ENCODE measurements around the gene ACTL7B.
"Not testable (repeated sequence)": the region's sequence is repeated elsewhere in the genome, so short reads cannot be mapped to it uniquely, and the experiment has no call there.

ACTL7B gene

DNA sequence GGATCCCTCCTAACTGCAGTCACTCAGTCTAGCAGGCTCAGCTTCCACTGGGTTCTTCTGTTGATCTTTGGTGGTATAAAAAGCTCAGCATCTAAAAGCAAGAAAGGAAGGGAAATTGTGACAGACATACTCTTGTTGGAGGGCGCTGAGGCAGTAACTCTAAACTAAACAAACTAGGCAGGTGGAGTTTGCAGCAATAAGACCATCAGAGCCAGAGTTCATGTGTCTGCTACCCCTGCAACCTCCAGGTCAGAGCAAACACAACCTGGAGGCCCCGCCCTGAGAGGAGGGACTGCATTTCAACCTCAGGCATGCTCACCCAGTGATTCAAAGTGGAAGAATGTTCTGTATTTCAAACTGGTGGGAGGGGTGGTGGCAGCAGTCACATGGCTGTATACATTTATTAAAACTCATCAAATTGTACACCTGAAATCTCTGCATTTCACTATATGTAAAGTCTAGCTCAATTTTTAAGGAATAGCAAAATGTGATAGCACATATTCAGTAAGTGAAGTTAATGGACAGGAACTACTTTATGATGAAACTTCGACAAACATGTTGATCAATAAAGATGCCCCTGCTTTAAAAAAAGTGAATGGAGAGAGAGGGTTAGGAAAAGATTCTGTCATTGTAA, 13.4 kb upstream of the ACTL7B start:
- no peak for DNase-seq (ENCODE audit: low read depth in 2 of 2)

DNA sequence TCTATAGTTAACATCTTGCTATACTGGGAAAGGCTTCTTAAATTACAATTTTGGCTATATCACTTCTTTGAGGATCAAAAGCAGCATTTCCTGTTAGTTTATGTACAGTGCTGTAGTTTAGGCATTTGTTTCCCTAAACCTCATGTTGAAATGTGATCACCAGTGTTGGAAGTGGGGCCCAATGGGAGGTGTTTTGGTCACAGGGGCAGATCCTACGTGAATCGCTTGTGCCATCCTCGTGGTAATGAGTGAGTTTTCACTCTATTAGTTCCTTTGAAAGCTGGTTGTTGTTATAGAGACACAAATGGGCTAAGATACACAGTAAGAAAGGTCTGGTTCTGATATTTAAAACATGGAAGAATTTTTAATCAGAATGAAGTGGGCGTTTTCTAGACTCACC, 12.0 kb upstream of the ACTL7B start:
- DNase-seq (ENCODE audit: low read depth in 2 of 2) = no peak

DNA sequence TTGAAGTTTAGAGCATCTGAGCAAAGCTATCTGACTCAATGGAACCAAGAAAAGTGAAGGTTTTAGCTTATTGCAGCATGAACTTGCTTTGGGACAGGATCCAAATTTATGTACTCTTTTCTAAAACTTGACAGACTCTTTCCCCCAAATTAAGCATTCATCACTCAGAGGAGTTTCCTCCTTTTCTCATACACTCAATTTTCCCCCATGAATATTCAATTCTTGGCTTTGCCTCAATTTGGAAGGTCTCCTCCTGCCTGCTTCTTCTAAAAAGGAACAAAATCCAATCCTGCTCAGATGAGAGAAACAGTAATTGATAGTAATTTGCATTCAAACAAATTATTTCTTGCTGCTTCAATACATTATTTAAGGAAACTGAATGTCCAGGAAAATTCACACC, 11.3 kb upstream of the ACTL7B start:
- no peak for DNase-seq (ENCODE audit: low read depth in 2 of 2)

DNA sequence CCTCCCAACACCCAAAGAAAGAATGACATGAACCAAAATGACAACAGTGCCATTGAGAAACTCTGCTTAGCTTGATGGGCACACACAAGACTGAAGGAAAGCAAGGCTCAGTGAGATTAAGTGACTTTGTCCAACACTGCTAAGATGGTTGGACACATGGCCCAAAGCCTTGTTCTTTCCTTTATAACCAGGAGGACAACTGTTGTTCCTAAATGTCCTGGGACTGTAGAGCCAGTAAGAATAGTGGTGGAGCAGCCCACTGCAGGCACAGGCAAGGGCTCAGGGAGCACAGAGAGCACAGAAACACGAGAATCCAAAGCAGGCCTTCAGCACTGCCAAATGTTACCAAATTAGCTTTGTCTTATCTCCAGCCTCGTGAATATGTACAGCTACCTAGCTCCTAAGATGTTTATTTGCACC, 10.2 kb upstream of the ACTL7B start:
- DNase-seq (ENCODE audit: low read depth in 2 of 2) = no peak

DNA sequence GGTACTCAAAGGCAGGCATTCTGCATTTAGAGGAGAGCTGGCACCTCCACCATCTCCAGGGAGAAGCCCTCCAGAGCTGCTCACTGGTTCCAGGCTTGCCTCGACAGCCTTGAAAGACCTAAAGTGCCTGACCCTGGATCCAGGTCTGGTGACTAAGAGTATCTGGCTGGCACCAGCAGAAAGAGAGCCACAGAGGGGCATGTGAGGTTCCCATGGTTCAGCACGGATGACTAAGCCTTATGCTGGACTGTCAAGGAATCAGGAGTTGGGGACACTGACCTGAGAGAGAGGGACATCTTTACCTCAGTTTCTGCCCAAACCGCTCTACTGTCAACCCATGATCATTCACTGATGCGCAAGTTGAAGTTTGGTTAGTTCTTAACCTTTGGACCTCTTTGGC, 9.3 kb upstream of the ACTL7B start:
- no peak for DNase-seq (ENCODE audit: low read depth in 2 of 2)

DNA sequence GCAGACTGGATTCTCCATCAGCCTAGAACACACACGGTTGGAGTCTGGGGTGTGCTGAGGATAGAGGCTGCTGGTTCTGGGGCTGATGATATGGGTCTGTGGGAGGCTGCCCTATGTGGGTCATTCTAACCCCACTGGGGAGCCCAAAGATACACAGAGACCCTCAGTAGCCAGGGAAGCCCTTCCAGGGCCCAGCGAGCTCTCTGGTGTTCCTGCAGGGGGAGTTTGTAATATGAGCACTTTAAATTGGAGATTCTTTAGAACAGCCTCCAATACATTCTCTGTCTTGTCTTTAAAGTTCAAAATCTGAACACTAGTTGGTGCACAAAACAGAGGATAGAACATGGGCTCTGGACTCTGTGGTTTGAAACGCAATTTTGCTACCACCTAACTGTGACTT, 8.7 kb upstream of the ACTL7B start:
- no peak for DNase-seq (ENCODE audit: low read depth in 2 of 2)

DNA sequence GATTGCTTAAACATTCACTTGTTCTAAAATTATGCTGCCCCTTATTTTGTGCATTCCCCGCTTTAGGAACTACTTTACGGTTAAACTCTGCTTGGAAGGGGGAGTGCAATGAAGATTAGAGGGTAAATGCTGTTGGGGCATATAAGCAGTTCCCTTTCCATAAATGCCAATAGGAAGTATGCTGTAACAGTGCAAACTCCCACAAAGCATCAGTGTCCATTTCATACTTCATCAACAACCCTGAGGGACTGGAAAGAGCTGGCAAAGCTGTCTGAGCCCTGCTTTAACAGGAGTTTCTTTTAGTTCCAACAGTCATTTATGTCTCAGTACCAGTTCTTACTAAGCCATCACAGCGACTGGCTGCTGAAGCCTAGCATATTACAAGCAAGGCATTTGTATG, 8.1 kb upstream of the ACTL7B start:
- DNase-seq (ENCODE audit: low read depth in 2 of 2) = no peak

DNA sequence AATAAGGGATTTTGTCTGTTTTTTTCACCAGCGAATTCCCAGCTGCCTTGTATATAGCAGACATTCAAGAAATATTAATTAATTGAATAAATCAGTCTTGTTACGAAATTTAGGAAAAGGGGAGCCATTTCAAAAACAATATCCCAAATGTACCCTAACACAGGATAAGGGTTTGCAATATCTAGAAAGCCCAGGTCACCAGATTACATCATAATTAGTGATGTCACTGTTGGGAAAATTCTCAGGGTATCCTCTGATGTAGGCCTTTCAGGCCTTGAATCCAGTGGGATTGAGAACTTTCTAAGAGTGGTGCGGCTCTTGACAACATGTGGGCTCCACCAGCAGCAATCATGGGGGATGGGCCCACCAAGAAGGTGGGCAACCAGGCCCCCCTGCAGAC, 6.2 kb upstream of the ACTL7B start, which contains the start of gene ACTL7A:
Gene ACTL7A, plus strand, starts transcription at position 270 of the 400 bp plus-strand sequence. Its CDS starts 57 bp downstream, at position 327.
- no peak for DNase-seq (ENCODE audit: low read depth in 2 of 2)

DNA sequence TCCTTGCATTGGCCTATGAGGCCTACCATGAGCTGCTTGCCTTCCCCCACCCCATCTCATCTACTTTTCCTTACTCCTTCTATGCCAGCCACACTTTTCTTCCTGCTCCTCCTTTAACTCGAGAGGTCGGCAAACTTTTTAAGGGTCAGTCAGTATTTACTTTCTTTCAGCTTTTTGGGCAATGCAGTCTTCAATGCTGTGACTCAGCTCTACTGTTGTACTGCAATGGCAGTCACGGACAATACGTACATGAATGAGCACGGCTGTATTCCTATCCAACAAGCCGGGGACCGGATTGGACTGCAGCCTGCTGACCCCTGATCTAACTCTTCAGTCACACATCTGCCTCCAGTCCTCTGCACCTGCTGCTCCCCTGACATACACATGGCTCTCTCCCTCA, 5.7 kb upstream of the ACTL7B start:
- DNase-seq (ENCODE audit: low read depth in 2 of 2) = no peak

DNA sequence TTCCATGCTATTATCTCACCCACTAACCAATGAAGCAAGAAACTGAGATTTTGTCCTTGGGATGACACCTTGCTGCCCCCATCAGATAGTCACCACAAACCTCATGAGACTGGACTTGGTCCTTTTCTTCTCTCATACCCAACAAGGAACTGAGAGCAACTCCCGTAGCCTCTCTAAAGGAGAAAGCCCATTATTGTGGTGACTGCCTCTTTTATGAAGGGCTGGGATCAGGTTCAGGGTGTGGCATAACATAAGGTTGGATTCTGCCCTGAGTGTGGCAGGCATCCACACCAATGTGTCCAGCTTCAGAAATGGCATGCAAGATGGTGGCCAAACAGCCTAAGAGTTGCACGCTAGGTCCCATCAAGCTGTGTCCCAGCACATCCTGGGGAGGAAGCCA, 5.0 kb upstream of the ACTL7B start:
- DNase-seq (ENCODE audit: low read depth in 2 of 2) = no peak

DNA sequence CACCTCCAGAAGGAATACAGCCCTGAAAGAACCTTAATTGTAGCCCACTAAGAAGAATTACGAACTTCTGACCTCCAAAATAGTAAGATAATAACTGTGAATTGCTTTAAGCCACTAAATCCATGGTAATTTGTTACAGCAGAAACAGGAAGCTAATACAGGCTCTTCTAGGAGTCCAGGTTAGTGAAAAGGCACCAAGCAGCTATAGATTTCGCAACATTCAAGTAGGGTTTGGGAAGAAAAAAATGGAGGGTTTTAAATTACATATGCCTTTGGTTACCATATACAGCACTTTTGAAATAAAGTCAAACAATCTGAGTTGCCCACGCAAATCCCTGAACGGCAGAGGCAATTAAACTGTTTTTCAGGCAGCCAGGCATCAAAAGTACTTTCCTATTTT, 4.6 kb upstream of the ACTL7B start:
- no peak for DNase-seq (ENCODE audit: low read depth in 2 of 2)

DNA sequence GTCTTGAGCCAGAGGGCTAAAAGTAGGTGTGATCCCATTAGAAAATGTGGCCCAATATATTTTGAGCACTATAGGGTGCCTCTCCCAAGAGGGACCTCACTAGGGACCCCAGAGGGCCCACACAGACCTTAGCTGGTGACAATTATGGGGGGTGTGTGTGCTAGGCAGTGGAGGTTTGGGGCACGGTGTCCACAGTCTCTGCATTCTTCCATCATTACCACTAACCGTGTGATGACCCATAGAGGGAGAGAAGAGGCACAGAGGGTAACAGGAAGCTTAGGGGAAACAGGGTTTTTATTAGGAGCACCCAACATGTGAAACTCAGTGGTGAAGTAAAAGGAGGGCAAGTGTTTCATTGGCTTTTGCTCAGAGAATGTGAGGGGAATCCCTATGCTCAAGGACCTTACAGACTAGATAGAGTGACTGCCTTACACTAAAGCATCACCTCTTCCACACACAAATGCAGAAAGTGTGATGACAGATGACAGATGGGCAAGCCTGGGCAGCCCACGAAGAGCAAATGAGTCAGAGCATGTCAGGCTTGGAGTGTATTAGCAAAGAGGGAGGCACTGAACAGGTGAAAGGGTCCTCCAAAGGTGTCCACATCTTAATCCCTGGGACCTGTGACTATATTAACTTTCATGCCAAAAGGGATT, 3.8 kb upstream of the ACTL7B start:
- DNase-seq (ENCODE audit: low read depth in 2 of 2) = no peak

DNA sequence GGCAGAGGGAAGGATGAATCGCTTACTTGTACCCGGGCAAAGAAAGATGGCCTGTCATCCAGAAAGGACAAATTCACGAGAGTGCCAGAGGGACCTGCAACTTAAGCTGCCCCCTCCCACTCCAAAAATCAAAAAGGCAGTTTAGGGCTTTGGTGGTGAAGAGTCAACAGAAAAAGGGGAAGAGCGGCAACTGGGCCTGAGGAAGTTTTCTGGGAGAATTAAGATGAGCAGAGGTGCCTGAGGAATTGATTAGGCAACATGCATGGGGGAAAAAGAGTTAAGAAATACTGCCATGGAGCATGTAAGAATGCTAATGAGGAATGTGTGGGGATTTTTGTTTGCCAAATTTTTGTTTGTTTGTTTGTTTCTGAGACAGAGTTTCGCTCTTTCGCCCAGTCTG, 1.8 kb upstream of the ACTL7B start:
- DNase-seq (ENCODE audit: low read depth in 2 of 2) = no peak

DNA sequence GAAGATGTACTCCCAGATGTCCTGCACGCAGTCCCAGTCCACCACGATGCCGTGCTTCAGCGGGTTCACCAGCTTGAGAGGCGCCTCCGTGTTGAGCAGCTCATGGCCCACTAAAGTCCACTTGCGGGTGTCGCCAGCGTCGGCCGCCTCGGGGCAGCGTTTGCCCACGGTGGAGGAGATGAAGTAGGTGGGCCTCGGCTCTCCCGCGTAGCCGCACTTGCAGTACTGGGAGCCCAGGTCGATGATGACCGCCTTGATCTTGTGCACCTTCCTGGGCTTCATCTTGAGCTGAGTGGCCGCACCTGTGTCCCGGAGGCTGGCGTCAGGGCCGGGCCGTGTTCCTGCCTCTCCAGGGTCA, 278 bp downstream of the ACTL7B start:
- DNase-seq (ENCODE audit: low read depth in 2 of 2) = no peak

DNA sequence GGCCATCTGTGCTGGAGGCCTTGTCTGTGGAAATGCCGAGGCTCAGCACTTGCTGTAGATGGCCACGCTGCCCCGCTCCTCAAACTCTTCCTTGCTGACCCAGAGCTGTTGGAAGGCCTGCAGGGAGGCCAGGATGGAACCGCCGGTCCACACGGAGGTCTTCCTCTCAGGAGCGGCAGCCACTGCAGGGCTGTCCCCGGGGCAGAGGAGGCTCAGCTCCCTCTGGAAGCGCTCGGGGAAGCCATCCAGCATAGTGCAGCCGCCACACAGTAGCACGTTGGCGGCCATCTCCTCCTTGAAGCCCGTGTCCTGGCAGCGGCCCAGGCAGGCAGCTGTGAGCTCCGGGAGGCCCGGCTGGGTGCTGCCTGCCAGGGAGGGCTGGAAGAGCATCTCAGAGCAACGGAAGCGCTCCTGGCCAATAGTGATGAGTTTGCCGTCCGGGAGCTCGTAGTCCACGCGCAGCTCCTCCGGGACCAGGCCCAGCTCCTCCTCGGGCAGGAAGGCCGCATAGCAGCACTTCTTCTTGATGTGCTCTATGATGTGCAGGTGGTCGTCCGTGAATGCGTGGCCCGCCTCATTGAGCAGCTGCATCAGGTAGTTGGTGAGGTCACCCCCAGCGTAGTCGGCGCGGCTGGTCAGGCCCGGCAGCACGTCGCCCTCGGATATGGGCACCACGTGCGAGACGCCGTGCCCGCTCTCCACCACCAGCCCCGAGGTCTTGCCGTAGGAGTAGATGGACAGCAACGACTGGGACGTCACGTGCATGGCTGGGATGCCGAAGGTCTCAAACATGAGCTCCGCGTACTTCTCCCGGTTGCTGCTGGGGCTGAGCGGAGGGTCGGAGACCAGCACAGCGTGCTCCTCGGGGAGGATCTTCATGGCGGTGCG, 901 bp downstream of the ACTL7B start:
- no peak for DNase-seq (ENCODE audit: low read depth in 2 of 2)

DNA sequence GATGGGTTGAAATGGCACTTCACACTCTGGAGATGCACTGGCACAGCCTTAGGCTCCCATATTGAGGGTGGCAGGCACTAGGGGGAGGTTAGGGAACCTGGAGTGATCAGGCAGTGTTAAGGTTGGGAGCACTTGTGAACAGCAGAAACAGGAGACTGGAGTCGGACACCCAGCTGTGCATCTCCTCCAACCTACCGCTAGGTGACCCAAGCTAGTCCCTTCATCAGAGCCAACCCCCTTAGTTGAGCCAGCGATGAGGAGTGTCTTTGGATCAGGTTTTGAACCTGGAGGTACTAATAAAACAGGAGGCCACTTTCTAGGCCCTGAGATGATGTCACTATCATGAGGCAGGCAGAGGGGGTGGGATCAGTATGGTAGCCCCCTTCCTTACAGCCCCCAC, 1.7 kb downstream of the ACTL7B start:
- no peak for DNase-seq (ENCODE audit: low read depth in 2 of 2)

DNA sequence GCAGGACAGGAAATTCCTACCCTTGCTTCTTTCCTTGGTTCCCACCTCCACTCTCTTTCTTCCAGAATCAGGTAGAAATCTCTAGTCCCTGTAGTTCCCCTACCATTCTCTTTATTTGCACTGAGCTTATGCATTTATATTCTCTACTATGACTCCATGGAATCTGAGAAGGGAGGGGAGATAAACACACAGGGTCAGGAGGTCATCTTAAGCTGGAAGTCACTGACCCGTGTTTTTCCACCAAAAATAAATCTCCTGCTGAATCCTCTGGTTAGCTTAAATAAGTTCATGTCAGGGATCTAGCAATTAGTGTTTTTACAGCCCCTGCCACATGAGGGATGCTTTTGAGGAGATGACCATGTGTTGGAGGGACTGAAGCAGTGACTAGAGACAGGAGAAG, 3.7 kb downstream of the ACTL7B start:
- no peak for DNase-seq (ENCODE audit: low read depth in 2 of 2)

DNA sequence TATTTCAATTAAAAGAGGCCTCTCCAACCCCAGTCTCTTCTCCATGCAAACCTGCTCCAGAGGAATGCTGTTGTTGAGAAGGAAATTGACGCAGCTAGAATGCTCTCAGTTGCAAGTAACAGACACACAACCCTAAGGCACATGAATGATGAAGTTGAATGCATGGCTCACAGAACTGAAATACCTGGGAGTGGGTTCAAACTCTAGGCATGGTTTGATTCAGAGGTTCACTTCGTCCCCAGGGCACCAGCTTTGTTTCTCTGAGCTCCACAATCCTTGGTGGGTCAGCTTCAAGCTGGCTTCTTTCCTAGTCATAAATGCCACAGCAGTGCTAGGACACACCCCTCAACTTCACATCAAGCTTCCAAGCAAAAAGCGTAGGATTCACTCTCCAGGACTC, 4.6 kb downstream of the ACTL7B start:
- no peak for DNase-seq (ENCODE audit: low read depth in 2 of 2)

DNA sequence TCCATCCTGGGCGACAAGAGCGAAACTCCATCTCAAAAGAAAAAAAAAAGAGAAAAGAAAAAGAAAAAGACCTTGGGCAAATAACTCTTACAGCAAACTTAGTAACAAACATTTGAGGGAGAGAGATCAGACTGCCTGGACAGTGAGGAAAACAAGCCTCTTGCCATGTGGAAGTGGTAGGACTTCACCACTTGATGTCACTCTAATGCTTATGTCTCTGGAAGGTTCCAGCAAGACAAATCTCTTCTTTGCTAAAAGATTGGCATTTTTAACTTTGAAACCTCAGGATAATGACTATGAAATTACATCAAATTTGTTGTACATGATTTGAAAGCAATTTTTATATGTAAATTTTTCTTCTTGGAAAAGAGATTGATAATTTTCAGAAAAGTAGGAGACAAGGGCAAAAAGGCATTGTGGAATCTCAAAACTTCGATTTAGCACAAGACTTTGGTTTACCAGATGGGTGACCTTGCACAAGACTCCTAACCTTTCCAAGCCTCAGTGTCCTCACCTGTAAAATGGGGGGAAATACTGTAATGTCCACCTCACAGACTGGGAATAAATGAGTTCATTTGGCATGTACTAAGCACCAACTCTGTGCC, 5.4 kb downstream of the ACTL7B start:
- DNase-seq (ENCODE audit: low read depth in 2 of 2) = no peak

DNA sequence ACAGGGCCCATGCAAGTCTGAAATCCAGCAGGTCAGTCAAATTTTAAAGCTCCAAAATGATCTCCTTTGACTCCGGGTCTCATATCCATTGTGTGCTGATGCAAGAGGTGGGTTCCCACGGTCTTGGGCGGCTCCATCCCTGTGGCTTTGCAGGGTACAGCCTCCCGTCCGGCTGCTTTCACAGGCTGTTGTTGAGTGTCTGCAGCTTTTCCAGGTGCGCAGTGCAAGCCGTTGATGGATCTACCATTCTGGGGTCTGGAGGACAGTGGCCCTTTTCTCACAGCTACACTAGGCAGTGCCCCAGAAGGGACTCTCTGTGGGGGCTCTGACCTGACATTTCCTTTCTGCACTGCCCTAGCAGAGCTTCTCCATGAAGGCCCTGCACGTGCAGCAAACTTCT, 7.5 kb downstream of the ACTL7B start:
- not testable (repeated sequence) for DNase-seq (ENCODE audit: low read depth in 2 of 2)

DNA sequence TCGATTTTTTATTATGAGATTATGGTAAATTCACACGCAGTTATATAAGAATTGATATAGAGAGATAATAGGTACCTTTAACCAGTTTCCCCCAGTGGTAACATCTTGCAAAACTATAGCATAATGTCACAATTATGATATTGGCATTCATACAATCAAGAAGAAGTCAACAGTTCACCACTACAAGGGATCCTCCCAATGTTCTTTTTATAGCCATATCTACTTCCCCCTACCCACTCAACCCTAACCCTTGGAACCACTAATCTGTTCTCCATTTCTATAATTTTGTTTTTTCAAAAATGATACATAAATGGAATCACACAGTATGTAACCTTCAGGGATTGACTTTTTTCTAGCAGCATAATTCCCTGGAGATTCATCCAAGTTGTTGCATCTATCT, 9.8 kb downstream of the ACTL7B start:
- DNase-seq (ENCODE audit: low read depth in 2 of 2) = no peak

DNA sequence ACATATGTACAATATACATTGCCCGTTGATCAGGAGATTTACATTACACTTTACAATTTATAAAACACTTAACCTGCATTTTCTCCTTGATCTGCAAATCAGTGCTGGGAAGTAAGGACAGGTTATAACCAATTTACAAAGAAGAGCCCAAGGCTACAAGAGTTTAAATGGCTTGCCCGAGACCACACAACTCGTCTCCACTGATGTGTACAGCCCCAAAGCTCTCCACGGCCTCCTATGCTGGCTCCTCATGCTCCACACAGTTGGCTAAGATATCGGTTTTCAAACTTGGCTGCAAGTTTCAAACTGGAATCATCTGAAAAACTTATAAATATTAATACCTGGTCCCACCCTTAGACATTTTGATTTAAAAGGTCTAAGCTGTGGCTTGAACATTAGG, 10.3 kb downstream of the ACTL7B start:
- DNase-seq (ENCODE audit: low read depth in 2 of 2) = no peak

DNA sequence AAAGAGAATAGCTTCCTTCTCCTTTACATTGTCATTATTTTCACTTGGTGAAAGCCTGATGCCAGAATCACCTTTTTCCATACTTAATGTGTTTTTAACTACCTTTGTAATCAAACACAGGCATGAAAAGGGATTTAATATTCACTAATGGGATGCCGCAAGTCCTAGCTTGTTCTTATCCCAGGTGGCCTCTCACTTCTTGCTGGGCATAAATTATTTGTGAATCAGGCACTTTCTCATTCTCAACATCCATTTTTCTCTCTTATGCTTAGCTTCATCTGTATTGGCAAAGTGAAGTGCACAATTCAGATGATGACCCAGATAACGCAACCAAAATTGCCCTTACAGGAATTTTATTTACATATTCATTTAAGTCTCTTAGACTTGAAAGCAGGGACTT, 10.9 kb downstream of the ACTL7B start:
- no peak for DNase-seq (ENCODE audit: low read depth in 2 of 2)

Measured in fibroblast of skin of left quadriceps (primary cell).